NAMALWA (cell line): ENCODE measurements around the gene PARVG.

Experiments
- DNase-seq: peaks from one replicate; pipeline ENCODE4 v3.0.0-alpha.2; 2015; ENCODE audit warnings: low spot score

The PARVG gene

DNA sequence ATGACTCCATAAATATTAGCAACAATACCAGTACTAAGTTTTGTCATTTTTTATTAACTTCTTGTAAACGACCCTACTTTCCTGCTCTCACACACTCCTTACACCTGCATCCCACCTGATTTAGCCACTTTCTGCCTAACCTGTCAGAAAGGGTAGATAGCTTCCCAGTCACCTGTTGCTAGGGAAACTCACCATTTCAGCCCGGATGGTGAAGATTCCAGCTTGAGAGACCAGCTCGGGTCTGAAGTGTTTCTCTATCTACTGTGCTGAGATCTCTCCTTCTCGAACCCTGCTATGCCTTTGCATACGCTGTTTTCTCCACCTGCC, at the start of gene PARVG:
TSS of gene PARVG (plus strand) at position 220 of the 327 bp plus-strand sequence. CDS start 2,405 bp downstream, outside the sequence.
- peak; percentile 41 for DNase-seq

- DNase-seq = no peak
Measured at GRCh38 chr22:44131412-44131811, 49.3 kb upstream of the PARVG start.

GRCh38 chr22:44131989-44132685, 48.6 kb upstream of the PARVG start:
- DNase-seq = no peak

- no peak for DNase-seq
Measured at GRCh38 chr22:44132724-44133123, 48.0 kb upstream of the PARVG start.

- DNase-seq = no peak
Measured at GRCh38 chr22:44133161-44133560, 47.6 kb upstream of the PARVG start.

DNA sequence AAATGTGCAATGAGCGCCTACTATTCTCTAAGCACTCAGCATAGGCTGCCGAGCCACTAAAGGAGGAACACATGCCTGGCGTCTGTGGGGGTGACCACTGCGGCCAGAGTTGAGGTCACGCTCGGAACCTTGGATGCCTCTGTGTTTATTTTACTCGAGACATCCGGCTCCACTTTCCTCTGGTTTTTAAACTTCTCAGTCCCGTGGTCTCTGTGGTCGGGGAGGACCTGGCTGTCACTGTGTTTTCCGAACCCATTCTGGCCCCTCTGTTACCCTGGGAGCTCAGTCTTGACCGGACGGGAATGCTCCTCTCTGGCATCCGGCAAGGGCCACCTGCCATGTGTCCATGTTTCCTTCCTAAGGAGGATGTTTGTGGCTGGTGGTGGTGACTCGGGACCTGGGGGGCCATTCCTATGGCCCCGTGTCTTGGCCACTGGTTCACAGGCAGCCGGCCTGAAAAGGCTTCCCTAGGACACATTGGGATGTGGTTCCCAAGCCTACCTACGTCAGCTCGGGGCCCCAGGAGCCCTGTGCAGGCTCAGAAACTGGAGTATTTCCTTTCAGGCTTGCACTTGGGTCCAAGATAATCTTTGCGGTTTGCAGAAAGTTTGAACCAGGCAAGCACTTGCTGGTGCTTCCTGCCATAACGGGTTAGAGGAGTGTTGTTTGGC, 46.7 kb upstream of the PARVG start:
- no peak for DNase-seq

GRCh38 chr22:44136112-44136511, 44.6 kb upstream of the PARVG start:
- no peak for DNase-seq

GRCh38 chr22:44136786-44137185, 43.9 kb upstream of the PARVG start:
- DNase-seq = no peak

GRCh38 chr22:44137415-44137814, 43.3 kb upstream of the PARVG start:
- DNase-seq = no peak

DNA sequence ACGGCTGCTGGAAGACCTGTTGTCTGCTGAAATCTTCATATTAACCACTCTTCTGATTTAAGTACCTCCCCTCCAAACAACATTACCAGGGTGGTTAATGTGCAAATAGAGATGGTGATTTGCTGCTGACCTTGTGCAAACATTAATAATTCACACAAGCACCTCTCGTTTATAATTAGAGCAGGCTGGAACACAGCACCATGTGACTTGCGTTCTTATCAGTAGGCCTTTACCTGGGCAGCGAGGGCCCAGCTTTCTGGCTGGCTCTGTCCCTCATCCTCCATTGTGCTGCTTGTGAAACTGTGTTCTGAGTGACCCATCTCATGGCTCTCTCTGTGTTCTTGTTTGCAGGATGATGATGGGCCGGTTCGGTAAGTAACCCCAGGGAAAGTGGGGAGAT, 41.0 kb upstream of the PARVG start:
- no peak for DNase-seq

GRCh38 chr22:44142421-44143104, 38.2 kb upstream of the PARVG start:
- DNase-seq = no peak

DNA sequence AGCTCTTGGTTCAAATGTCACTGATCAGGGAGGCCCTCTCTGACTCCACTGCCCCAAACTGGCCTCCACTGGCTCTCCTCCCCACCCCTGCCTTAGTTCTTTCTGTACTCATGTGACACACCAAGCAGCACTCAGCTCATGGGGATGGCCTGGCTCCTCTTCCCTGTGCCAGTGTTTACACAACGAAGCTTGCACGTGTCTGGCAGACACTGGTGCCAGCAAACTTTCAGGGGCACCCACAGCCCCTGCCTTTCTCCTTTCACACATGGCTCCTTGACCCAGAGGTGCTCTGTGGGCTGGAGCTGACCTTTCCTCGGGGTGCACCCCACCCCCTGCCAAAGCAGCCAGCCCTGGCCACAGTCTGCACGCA, 37.6 kb upstream of the PARVG start:
- DNase-seq = no peak

- DNase-seq = no peak
Measured at GRCh38 chr22:44143579-44143978, 37.1 kb upstream of the PARVG start.

GRCh38 chr22:44144046-44144569, 36.6 kb upstream of the PARVG start:
- no peak for DNase-seq

DNA sequence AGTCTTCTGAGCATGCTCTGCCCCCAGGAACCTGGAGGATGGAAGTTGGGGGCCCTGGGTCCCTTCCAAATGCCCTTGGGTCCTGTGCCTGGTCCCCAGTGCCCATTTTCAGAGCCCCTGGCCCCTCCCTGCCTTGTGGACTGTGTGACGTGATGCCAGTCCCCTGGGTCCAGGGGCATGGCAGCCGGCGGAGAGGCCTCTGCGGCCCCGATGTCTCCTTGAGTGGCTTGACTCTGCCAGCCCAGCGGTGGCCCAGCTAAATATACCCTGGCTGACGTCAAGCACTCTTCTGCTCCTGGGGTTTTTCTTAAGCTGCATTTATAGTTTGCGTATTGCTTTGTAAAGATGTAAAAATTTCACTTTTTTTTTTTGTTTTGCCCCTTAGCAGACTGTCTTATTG, 35.2 kb upstream of the PARVG start:
- DNase-seq = no peak

GRCh38 chr22:44146088-44146861, 34.5 kb upstream of the PARVG start:
- DNase-seq = no peak

- DNase-seq = no peak
Measured at GRCh38 chr22:44147008-44147645, 33.6 kb upstream of the PARVG start.

DNA sequence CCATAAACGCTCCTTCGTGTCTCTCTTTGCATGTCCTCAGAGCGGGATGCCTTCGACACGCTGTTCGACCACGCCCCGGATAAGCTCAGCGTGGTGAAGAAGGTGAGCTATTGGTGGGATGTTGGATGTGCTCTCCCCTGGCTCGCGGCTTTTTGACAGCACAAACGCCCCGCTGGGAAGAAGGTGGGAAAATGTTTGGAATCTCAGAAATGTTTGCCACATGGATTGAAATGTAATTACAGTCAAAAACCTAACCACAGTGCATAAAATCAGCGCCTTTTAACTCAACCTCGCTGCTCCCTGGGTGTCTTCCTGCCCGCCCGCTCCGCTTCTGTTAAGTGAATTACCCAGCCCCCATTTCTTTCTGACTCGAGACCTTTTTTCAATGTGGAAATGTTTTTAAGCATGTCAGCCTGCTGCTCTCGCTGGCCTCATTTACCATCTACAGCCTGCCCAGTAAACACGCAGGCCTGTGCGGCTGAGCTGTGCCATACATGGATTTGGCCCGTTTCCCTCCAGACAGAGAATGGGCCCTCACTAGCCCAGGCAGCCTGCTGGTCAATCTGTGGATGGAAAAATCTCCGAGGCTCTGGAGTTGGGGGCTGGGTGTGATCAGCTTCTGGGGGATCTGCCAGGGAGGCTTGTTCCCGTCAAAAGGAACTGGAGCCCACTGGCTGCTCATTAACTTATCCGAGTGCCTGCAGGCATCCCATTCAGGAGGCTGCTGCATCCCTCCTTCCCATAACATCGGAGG, 32.7 kb upstream of the PARVG start:
- no peak for DNase-seq

- DNase-seq = no peak
Measured at GRCh38 chr22:44151676-44152075, 29.0 kb upstream of the PARVG start.

- no peak for DNase-seq
Measured at GRCh38 chr22:44153710-44154109, 27.0 kb upstream of the PARVG start.

GRCh38 chr22:44154436-44154942, 26.2 kb upstream of the PARVG start:
- DNase-seq = no peak
